DOHH2 (cell line): Measurements from ENCODE around the gene FIZ1.

Experiments used
- CTCF ChIP-seq: fragments of 200-600 bp; sonication (generic); IDR thresholded peaks from one replicate; pipeline ENCODE4 v1.5.1; 2014; ENCODE audit warnings: antibody characterized with exemption, mild to moderate bottlenecking, low read depth, low read length; ENCODE audit not compliant: poor library complexity, severe bottlenecking
- EZH2phosphoT487 ChIP-seq: fragments of 200-600 bp; sonication (generic); IDR thresholded peaks from 2 replicates; pipeline ENCODE4 v1.6.1; 2017; ENCODE audit warnings: borderline replicate concordance, mild to moderate bottlenecking, antibody characterized with exemption, low read length, moderate library complexity, mixed read lengths

GRCh38 chr19:55563261-55563690 lies 36.0 kb downstream of the FIZ1 start:
- TF ChIP-seq CTCF (no peak), EZH2phosphoT487 (no peak)
